Astrocyte (in vitro differentiated cells and primary cell): ENCODE measurements around the gene DAP. TPM values are rescaled to one million over a fixed set of nuclear protein-coding genes. Genes with fewer than 3 reads are reported as not detected.

Source experiments
- DNase-seq: peaks from one replicate; pipeline ENCODE4 v3.0.0-alpha.2; 2010; ENCODE audit warnings: low read depth
- FAIRE-seq: peaks from 2 replicates; lab custom pipeline; 2011; peaks lifted over from hg19 to GRCh38; lab: Jason Lieb, UNC
- H2AFZ ChIP-seq: 2 replicates; pipeline ENCODE4 v1.6.0; 2012; ENCODE audit warnings: low read depth, low read length, inconsistent platforms
- H3K27ac ChIP-seq: 2 replicates; pipeline ENCODE4 v1.5.1; 2011; ENCODE audit warnings: low read depth, low read length, inconsistent platforms
- H3K27me3 ChIP-seq: 2 replicates; pipeline ENCODE4 v1.6.0; 2011; ENCODE audit warnings: low read length, inconsistent platforms; ENCODE audit not compliant: insufficient read depth
- H3K36me3 ChIP-seq: 2 replicates; pipeline ENCODE4 v1.5.1; 2011; ENCODE audit warnings: low read length, inconsistent platforms; ENCODE audit not compliant: insufficient read depth
- H3K4me1 ChIP-seq: 2 replicates; pipeline ENCODE4 v1.5.1; 2011; ENCODE audit warnings: low read length, inconsistent platforms; ENCODE audit not compliant: insufficient read depth
- H3K4me2 ChIP-seq: 2 replicates; pipeline ENCODE4 v1.6.0; 2012; ENCODE audit warnings: low read length, inconsistent platforms
- H3K4me3 ChIP-seq: 2 replicates; pipeline ENCODE4 v1.5.1; 2011; ENCODE audit warnings: low read depth, mild to moderate bottlenecking, low read length, inconsistent platforms; ENCODE audit not compliant: insufficient read depth
- H3K79me2 ChIP-seq: 2 replicates; pipeline ENCODE4 v1.6.0; 2012; ENCODE audit warnings: mild to moderate bottlenecking, low read length, inconsistent platforms; ENCODE audit not compliant: insufficient read depth
- H3K9ac ChIP-seq: 2 replicates; pipeline ENCODE4 v1.6.0; 2012; ENCODE audit warnings: mild to moderate bottlenecking, low read length, inconsistent platforms
- H3K9me3 ChIP-seq: 2 replicates; pipeline ENCODE4 v1.5.1; 2012; ENCODE audit warnings: low read depth, mild to moderate bottlenecking, low read length, inconsistent platforms; ENCODE audit not compliant: insufficient read depth
- H4K20me1 ChIP-seq: 2 replicates; pipeline ENCODE4 v1.6.0; 2012; ENCODE audit warnings: low read length, inconsistent platforms; ENCODE audit not compliant: insufficient read depth
- H3K27ac Mint-ChIP-seq: one replicate; pipeline ENCODE4 v1.8.0; 2021; ENCODE audit warnings: mild to moderate bottlenecking, mixed read lengths; ENCODE audit not compliant: unreplicated experiment
- H3K27me3 Mint-ChIP-seq: one replicate; pipeline ENCODE4 v1.8.0; 2021; ENCODE audit warnings: low read depth, mixed read lengths; ENCODE audit not compliant: unreplicated experiment
- H3K36me3 Mint-ChIP-seq: one replicate; pipeline ENCODE4 v1.8.0; 2021; ENCODE audit warnings: low read depth, mixed read lengths; ENCODE audit not compliant: unreplicated experiment
- H3K4me1 Mint-ChIP-seq: one replicate; pipeline ENCODE4 v1.8.0; 2021; ENCODE audit warnings: low read depth, mixed read lengths; ENCODE audit not compliant: unreplicated experiment
- H3K4me3 Mint-ChIP-seq: one replicate; pipeline ENCODE4 v1.8.0; 2021; ENCODE audit warnings: mild to moderate bottlenecking, moderate library complexity, mixed read lengths; ENCODE audit not compliant: unreplicated experiment
- H3K9me3 Mint-ChIP-seq: one replicate; pipeline ENCODE4 v1.8.0; 2021; ENCODE audit warnings: mild to moderate bottlenecking, mixed read lengths; ENCODE audit not compliant: unreplicated experiment
- CTCF ChIP-seq: IDR thresholded peaks from 2 replicates; pipeline ENCODE4 v1.5.1; 2011; ENCODE audit warnings: low read depth, mild to moderate bottlenecking, inconsistent platforms, low read length, moderate library complexity; ENCODE audit not compliant: insufficient read depth
- EZH2 ChIP-seq: IDR thresholded peaks from 2 replicates; pipeline ENCODE4 v1.6.1; 2012; ENCODE audit warnings: mild to moderate bottlenecking, low read length, inconsistent platforms; ENCODE audit not compliant: insufficient read depth
- total RNA-seq: library from RNA; stranded (reverse); gene quantifications from 2 replicates; pipeline ENCODE4 v1.2.1, GENCODE V29; 2021

Gene DAP
- total RNA-seq, 1 donor from 2014 or later: 239 TPM

- H3K4me1 ChIP-seq: peaks cover 7% of the 10 kb centered on the region
- H3K4me1 Mint-ChIP-seq: peaks cover 8% of the 10 kb centered on the region
- H3K36me3 Mint-ChIP-seq: peaks cover 2% of the 10 kb centered on the region
- H3K27ac Mint-ChIP-seq: no peak overlapping the region
- H3K27me3 Mint-ChIP-seq: peaks cover 7% of the 10 kb centered on the region
- no peaks in the 10 kb centered on the region for H3K9me3 Mint-ChIP-seq
- H3K27ac ChIP-seq: no peak overlapping the region
- H3K79me2 ChIP-seq: no peaks in the 10 kb centered on the region
- peaks cover 3% of the 10 kb centered on the region for H3K27me3 ChIP-seq
- no peak overlapping the region for H3K9ac ChIP-seq
- FAIRE-seq (no peak), DNase-seq (no peak)
- no peak for TF ChIP-seq EZH2
- H3K4me3 ChIP-seq: no peak overlapping the region
- no peak overlapping the region for H3K4me2 ChIP-seq
- no peaks in the 10 kb centered on the region for H3K36me3 ChIP-seq
- H4K20me1 ChIP-seq: peaks cover 4% of the 10 kb centered on the region
- no peaks in the 10 kb centered on the region for H3K9me3 ChIP-seq
- no peak overlapping the region for H2AFZ ChIP-seq
- H3K4me3 Mint-ChIP-seq: no peak overlapping the region
These were observed 100.9 kb downstream of the DAP start for GRCh38 chr5:10660135-10660534.

DNA sequence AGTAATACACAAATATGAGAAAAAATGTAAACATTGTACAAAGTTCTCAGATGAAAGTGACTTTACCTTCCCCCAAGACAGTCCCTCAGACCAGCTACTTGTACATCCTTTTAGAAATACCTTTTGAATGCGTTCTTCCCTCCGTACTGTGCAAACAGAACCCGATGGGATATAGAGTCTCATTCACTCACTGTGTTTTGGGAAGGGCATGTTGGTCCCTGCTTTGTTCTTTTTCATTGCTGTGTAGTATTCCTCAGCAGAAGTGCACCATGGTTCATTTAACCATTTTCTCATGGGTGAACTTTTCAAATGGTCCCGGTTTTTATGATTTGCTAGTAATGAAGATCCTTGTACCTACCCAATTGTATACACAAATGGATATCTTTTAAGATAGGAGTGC lies 102.8 kb downstream of the DAP start:
- H3K4me2 ChIP-seq: no peak overlapping the region
- Mint-ChIP-seq H3K9me3 (no peaks in the 10 kb centered on the region), H3K4me1 (peaks cover 3% of the 10 kb centered on the region), H3K27ac (no peak overlapping the region), H3K36me3 (peaks cover 18% of the 10 kb centered on the region), H3K27me3 (peaks cover 6% of the 10 kb centered on the region), H3K4me3 (no peak overlapping the region)
- DNase-seq (no peak), FAIRE-seq (no peak)
- no peak overlapping the region for H2AFZ ChIP-seq
- H3K4me3 ChIP-seq: no peak overlapping the region
- no peaks in the 10 kb centered on the region for H3K36me3 ChIP-seq
- H3K4me1 ChIP-seq: peaks cover 4% of the 10 kb centered on the region
- peaks cover 8% of the 10 kb centered on the region for H4K20me1 ChIP-seq
- no peak overlapping the region for H3K27ac ChIP-seq
- no peaks in the 10 kb centered on the region for H3K79me2 ChIP-seq
- H3K9ac ChIP-seq: no peak overlapping the region
- no peak for TF ChIP-seq CTCF
- TF ChIP-seq EZH2: no peak
- H3K27me3 ChIP-seq: peaks cover 3% of the 10 kb centered on the region
- H3K9me3 ChIP-seq: no peaks in the 10 kb centered on the region

DNA sequence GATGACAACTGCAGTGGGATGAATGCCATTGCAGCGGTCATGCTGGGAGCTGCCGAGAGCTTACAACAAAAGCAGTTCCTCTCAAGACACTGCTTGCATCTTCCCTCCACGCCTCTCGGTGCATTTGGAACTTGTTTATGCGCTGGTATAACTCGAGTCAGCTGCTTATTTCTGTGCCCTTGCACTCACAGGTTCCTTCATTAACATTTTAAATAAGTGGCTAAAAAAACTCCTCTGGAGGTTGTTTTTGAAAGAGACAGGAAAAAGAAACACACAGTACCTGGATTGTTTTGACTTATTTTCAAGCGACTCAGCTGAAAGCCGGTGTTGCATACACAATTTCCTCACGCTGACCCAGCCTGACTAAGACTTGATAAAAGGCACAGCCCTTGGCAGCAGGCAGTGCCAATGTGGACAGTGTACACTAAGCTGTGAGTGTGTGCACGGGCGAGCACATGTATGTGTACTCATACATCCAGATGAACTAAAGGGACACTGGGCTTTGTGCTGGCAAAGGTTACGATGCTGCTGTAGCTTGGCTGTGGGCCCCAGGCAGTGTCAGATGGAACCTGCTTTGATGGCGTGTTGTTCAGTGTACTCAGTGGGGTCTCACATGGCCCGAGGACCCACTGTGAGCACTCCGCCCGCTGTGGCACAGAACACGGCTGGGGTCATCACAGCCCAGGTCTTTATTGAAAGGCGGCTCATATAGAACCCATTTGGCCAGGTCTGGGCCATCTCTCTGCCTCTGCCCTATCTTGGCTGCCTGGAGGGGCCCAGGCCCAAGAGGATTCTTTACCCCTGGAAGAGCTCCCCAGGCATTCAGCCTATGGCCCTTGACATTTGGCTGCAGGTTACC lies 104.8 kb downstream of the DAP start:
- Histone ChIP-seq H3K4me1 (peaks cover 3% of the 10 kb centered on the region), H3K9me3 (no peaks in the 10 kb centered on the region), H3K4me2 (peak overlapping the region; percentile 39), H3K27me3 (peaks cover 2% of the 10 kb centered on the region), H3K27ac (no peak overlapping the region), H3K9ac (no peak overlapping the region), H4K20me1 (peaks cover 8% of the 10 kb centered on the region), H3K36me3 (no peaks in the 10 kb centered on the region), H3K79me2 (no peaks in the 10 kb centered on the region), H2AFZ (no peak overlapping the region), H3K4me3 (no peak overlapping the region)
- Mint-ChIP-seq H3K27me3 (peaks cover 5% of the 10 kb centered on the region), H3K9me3 (no peaks in the 10 kb centered on the region), H3K27ac (no peak overlapping the region), H3K36me3 (peaks cover 30% of the 10 kb centered on the region), H3K4me3 (no peak overlapping the region), H3K4me1 (peaks cover 1% of the 10 kb centered on the region)
- FAIRE-seq (no peak), DNase-seq (no peak)
- TF ChIP-seq CTCF (no peak), EZH2 (no peak)
